Measurements from ENCODE around the gene FGGY.
A peak's percentile ranks its signal among the peaks of the same experiment; 100 is the strongest.
"Not testable (repeated sequence)": the region's sequence is repeated elsewhere in the genome, so short reads cannot be mapped to it uniquely, and the experiment has no call there.

FGGY gene

DNA sequence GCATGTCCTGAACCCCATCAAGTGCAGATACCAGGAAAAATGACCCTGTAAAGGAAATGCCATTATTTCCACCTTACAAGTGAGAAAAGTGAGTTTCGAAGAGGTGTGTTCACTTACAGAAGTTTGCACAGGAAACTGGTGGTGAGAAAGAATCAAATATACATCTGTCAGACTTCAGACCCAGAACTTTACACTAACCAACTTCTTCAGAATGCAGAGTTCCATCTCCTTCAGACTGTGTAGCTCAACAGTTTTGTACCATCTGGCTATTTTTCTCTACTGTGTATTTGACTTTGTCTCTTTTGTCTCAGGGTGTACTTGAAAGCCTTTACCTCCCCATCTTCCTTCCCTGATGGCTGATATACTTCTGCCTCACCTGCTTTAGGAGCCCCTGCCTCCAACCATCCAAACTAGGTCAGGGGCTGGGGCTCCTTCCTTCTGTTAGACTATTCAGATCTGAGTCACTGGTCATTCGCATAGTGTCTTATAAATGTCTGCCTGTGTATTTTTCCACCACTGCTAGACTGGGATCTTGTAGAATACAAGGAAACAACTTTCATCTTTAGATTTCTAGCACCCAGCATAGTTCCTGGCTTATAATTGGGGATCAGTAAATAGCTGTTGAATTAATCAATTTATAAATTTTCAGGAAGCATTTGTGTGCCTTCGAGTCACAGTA is 247.9 kb downstream of the FGGY start:
- DNase-seq (ENCODE audit: low read depth, low spot score): no peak

GRCh38 chr1:59545830-59546229 is 248.9 kb downstream of the FGGY start:
- DNase-seq (ENCODE audit: low read depth, low spot score): no peak

- DNase-seq (ENCODE audit: low read depth, low spot score): no peak
Measured at GRCh38 chr1:59549066-59549837, 252.4 kb downstream of the FGGY start.

GRCh38 chr1:59549903-59550302 is 253.0 kb downstream of the FGGY start:
- peak; percentile 46 for DNase-seq (ENCODE audit: low read depth, low spot score)

DNA sequence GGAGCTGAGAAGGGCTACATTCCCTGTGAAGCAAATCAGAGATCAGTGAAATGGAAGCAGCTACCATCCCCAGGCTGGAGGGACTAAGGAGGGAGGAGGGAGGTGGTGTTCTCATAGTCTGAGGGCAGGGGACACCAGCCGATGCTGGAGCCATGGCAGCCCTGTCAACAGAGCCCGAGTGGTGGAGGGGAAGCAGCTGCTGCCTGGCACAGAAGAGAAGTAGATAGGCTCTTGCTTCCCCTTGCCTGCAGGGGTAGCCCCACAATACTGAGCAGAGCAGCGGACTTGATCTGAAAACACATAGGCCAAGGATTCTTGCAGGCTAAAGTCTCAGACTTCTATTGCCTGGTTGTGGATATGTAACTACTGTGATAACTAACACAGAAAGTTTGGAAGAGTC is 255.1 kb downstream of the FGGY start:
- no peak for DNase-seq (ENCODE audit: low read depth, low spot score)

- no peak for DNase-seq (ENCODE audit: low read depth, low spot score)
Measured at GRCh38 chr1:59553371-59553770, 256.5 kb downstream of the FGGY start.

- DNase-seq (ENCODE audit: low read depth, low spot score): peak; percentile 53
Measured at GRCh38 chr1:59554011-59554663, 257.2 kb downstream of the FGGY start.

DNA sequence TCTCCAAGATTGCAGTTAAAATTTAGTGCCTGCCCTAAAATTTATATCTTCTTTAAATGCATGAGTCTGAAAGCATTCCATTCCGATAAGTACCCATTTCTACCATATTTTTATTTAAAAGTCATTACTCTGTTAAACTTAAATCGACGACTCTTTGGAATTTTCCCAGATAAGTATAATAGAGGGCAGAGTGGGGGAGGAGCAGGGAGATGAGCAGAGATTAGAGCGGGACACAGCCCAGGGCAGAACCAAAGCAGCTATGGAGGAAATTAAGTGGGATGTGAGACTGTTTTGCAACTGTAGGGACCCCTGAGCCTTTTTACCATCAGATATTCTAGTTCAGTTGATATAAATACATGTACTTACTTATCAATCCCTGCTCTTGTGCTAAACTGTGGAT is 257.9 kb downstream of the FGGY start:
- DNase-seq (ENCODE audit: low read depth, low spot score): no peak

- no peak for DNase-seq (ENCODE audit: low read depth, low spot score)
Measured at GRCh38 chr1:59556398-59556797, 259.5 kb downstream of the FGGY start.

DNA sequence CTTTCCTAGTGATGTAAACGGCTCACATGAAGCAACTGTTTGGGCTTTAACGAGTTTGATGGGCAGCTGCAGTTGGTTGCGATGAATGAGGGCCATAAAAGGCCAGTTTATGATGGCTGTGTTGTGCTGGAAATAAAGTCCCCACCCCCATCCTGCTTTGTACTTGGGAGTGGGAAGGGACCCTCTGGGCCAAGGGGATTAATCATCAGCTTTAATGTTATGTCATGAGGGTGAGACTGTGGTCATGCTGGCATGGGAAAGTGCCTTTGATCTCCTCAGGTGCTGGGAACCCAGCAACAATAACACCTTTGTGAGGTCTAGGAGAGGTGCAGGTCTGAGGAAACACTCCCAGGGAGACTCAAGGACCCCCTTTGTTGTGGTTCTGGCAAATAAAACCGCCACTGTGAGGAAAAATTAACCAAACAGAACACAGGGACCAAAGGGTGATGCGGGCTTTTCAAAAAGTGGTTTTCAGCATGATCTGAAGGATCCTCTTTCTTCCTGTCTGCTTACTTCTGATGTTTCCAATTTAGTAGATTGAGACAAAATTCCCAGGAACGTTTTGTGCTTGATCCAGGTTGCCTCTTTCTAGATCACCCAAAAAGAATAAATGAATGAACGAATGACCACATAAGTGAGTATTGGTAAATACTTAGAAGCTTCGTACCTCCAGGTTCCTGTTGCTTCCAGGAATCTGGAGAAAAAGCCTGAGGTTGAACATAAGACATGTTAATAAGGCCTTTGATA is 260.1 kb downstream of the FGGY start:
- DNase-seq (ENCODE audit: low read depth, low spot score): no peak

DNA sequence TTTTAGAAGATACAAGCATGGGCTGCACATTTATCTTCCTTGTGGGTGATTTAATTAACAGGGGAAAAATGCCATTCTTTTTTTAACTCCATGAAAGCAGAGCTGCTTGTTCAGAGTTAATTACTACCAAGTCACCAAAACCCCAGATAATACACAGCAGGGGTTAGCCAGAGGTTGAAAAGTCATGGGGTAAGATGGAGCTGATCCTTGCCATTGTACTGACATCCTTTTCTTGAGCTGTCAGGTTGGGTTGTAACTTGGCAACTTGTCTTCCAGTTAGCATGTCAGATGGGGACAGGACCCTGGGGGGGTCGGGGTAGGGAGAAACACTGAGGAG is 260.6 kb downstream of the FGGY start:
- DNase-seq (ENCODE audit: low read depth, low spot score): no peak

DNA sequence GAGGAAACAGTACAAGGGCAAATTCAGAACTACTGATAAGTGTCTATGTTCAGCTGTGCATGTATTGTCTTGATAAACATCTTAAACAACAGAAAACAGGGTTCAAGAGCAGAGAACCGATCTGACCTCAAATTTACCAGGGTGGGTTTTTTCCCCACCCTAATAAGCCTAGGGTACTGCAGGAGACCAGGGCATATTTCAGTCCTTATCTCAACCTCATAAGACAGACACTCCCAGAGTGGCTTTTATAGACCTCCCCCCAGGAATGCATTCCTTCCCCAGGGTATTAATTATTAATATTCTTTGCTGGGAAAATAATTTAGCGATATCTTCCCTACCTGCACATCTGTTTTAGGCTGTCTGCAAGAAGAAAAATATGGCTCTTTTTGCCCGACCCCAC is 261.7 kb downstream of the FGGY start:
- DNase-seq (ENCODE audit: low read depth, low spot score): not testable (repeated sequence)

- DNase-seq (ENCODE audit: low read depth, low spot score): no peak
Measured at GRCh38 chr1:59560807-59561450, 264.0 kb downstream of the FGGY start.

DNA sequence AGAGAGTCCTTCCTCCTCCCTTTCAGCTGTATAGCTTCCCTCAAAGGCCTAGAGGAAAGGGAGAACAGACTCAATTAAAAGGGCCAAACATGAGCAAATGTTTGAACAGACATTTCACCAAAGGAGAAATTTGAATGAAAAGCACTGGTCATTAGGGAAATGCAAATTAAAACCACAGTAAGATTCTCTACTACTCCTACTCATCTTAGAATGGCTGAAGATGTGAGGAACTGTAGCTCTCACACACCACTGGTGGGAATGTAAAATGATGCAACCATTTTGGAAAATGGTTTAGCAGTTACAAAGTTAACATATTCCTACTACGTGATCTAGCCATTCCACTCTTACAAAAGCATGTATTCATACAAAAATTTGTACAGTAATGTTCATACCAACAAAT is 264.9 kb downstream of the FGGY start:
- no peak for DNase-seq (ENCODE audit: low read depth, low spot score)

DNA sequence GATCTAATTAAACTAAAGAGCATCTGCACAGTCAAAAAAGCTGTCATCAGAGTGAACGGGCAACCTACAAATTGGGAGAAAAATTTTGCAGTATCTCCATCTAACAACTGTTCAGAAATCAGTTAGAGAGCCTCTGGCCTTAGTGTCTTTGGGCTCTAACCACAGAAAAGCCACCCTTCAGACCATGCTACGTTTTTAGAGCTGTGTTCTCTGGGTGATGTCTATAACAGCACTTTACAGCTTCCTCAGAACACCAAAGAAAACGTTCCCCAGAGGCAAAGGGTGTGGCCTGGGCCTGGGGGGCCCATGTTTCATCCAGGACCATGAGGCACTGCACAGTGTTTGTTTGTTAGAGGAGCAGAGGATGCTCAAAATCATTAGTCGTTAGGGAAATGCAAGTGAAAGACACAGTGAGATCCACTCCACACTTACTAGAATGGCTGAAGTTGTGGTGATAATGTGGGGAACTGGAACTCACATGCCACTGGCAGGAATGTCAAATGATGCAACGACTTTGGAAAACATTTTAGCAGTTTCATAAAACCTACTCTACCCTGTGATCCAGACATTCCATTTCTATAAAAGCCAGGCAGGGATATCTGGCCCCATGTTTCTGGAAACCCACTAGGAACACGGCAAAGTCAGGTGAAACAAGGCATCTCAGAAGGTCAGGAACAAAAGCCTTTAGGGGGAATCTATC is 267.4 kb downstream of the FGGY start:
- no peak for DNase-seq (ENCODE audit: low read depth, low spot score)

GRCh38 chr1:59565611-59566410 is 268.9 kb downstream of the FGGY start:
- peak; percentile 91 for DNase-seq (ENCODE audit: low read depth, low spot score)

DNA sequence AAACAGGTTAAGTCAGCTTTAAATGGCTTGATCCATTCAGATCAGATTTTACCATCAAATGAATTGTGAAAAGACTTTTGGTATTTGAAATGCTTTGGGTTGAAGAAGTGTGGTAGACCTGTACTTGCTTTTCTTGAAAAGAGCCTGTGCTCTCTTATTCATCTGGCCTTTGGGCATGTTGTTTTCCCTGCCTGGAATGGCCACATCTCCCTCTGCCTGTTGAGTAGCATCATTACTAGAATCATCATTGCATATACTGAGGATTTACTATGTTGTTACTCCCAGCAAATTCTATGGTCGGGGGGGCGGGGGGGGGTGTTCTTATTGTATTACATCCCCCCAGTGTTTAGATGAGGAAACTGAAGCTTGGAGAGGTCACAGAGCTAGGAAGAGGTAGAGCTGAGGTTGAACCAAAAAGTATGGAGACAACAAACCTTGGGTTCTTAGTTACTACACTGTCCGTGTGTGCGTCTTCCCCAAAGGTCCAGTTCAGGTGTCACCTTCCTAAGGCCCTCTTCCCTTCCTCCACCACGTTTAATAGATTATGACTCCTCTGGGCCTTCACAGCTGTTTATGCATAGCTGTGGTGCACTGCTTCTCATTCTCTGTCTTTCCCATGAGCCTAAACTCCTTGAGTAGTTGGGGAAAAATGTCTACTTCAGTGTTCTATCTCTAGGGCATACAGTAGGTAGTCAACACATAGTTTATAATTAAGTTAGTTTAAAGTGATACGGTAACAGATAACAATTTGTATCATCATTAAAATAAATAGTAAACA is 271.5 kb downstream of the FGGY start:
- no peak for DNase-seq (ENCODE audit: low read depth, low spot score)

DNA sequence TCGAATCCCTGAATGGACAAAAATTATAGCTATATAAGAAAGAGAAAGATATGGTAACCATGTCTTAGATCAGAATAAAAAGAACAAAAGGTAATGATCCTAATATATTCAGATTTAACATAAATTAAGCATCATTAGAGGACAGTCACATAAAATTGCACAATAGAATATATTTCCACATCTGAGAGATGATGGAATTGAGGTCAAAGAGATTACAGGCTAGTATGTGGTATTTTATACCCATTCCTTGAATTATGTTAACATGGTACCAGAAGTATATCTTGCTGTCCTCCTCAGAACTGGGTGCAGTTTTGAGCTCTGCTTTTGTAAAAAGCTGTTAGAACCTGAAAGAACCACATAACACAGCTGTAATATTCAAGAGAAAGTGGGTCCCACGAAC is 272.3 kb downstream of the FGGY start:
- DNase-seq (ENCODE audit: low read depth, low spot score): no peak

DNA sequence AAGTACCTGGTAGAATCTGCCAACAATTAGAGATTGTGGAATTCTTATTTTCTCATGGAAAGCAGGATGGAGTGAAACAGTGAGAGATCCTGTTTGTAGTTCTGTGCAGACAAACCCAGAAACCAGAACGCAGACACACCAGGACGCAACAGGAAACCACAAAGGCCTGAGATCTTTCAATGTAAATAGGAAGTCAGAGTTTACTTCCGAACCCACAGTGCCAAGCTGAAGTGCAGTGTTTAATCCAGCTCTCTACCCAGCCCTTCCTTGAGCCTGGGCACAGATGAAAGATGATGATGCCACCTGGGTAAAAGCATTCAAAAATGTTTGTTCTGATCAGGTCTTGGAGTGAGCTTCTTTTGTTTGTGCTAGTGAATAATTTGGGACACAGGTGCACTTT is 273.6 kb downstream of the FGGY start:
- no peak for DNase-seq (ENCODE audit: low read depth, low spot score)

DNA sequence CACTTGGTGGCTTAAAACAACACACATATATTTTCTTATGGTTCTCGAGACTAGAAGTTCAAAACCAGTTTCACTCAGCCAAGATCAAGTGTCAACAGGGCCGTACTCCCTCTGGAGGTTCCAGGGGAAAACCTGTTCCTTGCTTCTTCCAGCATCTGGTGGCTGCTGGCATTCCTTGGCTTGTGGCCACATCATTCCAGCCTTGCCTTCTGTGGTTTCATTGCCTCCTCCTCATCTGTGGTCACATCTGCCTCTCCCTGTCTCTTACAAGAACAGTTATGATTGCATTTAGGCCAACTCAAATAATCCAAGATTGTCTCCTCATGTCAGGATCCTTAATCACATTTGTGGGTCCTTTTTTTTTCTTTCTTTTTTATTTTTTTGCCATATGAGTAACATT is 277.2 kb downstream of the FGGY start:
- DNase-seq (ENCODE audit: low read depth, low spot score): no peak
